GM21423 (cell line): ENCODE data around the gene SYNGAP1.
"Not testable (repeated sequence)": the region's sequence is repeated elsewhere in the genome, so short reads cannot be mapped to it uniquely, and the experiment has no call there.

Experiments
- ATAC-seq: cut with Tn5 transposase; IDR thresholded peaks from one replicate; pipeline ENCODE4 v1.9.1; 2021; ENCODE audit warnings: mild to moderate bottlenecking, moderate library complexity; ENCODE audit not compliant: unreplicated experiment

SYNGAP1 gene

DNA sequence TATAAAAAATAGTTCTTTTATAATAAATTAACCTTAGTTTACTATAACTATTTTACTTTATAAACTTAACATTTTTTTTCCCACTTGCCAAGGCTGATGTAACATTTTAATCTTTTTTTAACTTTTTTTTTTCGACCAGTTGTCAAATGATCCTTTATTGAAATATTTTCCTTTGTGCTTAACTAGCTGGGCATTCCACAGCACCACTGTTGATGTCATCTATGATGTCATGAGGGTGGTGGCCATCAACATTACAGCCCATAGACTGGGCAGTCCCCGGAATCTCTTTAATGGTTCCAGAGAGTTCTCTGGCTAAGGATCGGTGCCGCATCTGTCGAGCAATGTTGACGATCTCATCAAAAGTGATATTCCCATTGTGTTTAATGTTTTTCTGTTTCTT is 20.0 kb upstream of the SYNGAP1 start:
- ATAC-seq: not testable (repeated sequence)

- no peak for ATAC-seq
These were observed 15.0 kb upstream of the SYNGAP1 start for GRCh38 chr6:33404884-33405283.

GRCh38 chr6:33405386-33405940 is 14.4 kb upstream of the SYNGAP1 start:
- ATAC-seq: no peak

DNA sequence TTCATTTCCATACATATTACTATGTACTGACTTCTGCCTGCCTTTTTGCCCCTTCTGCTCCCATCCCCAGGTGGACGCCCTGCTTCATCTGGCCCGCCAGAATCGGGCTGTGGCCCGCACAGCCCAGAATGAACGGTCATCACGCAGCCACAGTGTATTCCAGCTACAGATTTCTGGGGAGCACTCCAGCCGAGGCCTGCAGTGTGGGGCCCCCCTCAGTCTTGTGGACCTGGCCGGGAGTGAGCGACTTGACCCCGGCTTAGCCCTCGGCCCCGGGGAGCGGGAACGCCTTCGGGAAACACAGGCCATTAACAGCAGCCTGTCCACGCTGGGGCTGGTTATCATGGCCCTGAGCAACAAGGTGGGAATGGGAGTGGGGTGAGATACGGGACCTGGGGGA is 13.7 kb upstream of the SYNGAP1 start:
- ATAC-seq: no peak

DNA sequence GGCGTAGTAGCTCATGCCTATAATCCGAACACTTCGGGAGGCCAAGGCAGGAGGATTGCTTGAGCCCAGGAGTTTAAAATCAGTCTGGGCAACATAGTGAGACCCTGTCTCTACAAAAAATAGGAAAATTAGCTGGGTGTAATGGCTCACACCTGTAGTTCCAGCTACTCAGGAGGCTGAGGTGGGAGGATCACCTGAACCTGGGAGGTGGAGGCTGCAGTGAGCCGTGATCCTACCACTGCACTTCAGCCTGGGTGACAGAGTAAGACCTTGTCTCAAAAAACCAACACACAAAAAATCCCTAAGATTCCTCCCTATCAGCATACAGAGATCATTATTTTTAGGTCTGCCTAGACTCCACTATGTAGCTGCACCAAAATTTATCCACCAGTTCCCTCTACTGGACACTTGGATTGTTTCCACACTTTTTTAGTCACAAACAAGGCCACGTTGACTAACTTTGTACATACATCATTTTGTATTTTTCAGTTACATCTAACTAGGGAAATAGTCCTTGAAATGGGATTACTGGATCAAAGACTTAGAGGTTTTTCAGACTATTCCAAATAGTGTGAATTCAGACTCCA is 12.6 kb upstream of the SYNGAP1 start:
- ATAC-seq: no peak

DNA sequence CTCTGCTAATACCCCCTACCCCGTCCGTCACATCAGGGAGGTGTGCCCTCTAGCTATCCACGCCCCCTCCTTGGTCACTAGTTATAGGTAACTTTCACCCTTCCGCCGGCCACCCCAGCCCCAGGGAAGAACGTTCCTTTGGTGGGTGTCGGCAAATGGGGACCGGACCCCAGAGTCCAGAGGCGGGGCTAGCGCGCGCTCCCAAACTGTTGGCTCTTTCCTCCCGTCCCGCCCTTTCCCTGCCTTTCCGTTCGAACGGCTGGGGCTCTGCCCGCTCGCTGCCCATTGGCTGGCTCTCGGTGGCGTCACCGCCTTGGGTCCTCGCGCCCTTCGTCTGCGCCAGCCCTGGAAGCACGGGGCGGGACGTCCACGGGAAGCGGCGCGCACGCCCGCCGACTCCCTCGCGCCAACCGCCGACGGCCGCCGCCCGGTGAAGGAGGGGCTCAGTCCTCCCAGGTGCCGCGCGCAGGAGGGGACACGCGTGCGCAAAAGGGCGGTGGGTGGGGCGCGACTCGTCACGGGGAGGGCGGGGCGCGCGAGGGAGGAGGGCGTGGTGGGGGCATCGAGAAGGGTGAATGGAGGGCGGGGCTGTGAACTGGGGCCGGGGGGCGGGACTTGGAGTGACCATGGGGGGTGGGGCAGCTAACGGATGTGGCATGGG is 9.7 kb upstream of the SYNGAP1 start:
- peak; percentile 80 for ATAC-seq

- ATAC-seq: peak; percentile 32
These were observed 8.9 kb upstream of the SYNGAP1 start, which contains the start of gene PHF1 for GRCh38 chr6:33410711-33411631. TSS of gene PHF1 (plus strand) at chr6:33411014. CDS start at chr6:33412264, 1,250 bp downstream.

DNA sequence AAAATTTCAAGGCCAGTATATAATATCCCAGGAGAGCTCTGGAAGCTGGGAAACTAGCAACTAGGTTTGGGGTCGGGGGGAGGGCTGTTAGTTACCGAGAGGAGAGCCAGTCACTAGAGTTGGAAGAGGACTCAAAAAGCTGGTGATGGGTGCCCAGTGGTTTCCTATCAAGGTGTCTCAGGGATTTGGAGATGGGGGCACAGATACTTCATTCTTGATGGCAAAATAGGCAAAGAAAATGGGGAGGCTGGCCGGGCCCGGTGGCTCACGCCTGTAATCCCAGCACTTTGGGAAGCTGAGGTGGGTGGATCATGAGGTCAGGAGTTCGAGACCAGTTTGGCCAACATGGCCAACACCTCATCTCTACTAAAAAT is 8.2 kb upstream of the SYNGAP1 start:
- no peak for ATAC-seq

GRCh38 chr6:33412140-33413009 is 7.5 kb upstream of the SYNGAP1 start:
- no peak for ATAC-seq

GRCh38 chr6:33413241-33414120 is 6.4 kb upstream of the SYNGAP1 start:
- ATAC-seq: no peak

DNA sequence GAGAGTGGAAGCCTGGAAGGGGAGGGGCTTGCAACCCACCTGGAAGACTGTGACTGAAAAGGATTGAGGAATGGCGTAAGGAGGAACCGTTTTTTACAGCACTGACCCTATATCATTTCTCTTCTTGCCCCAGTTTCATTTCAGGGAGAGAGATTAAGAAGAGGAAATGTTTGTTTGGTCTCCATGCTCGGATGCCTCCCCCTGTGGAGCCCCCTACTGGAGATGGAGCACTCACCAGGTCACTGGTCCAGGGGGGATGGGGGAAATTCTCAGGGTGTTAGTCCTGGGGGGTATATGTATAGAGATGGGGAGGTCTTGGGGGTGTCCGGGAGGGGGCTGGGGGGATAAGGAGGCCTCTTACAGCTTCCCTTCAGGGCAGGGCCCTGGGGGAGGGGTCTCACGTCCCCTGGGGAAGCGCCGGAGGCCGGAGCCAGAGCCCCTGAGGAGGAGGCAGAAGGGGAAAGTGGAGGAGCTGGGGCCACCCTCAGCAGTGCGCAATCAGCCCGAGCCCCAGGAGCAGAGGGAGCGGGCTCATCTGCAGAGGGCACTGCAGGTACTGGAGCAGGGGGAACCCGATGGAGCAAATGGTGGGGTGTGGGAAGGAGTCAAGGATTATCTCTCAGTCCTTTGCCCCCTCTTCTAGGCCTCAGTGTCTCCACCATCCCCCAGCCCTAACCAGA is 5.1 kb upstream of the SYNGAP1 start:
- ATAC-seq: no peak

DNA sequence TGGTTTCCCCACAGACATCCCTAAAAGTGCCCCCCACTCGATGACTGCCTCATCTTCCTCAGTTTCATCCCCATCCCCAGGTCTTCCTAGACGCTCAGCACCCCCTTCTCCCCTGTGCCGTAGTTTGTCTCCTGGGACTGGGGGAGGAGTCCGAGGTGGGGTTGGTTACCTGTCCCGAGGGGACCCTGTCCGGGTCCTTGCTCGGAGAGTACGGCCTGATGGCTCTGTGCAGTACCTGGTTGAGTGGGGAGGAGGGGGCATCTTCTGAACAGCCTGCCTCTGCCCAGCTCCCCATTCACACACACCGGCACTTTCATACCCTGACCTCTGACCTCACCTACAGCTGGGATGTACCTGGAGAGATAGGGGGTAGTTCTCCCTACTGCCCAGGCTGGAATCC is 4.0 kb upstream of the SYNGAP1 start:
- ATAC-seq: no peak

DNA sequence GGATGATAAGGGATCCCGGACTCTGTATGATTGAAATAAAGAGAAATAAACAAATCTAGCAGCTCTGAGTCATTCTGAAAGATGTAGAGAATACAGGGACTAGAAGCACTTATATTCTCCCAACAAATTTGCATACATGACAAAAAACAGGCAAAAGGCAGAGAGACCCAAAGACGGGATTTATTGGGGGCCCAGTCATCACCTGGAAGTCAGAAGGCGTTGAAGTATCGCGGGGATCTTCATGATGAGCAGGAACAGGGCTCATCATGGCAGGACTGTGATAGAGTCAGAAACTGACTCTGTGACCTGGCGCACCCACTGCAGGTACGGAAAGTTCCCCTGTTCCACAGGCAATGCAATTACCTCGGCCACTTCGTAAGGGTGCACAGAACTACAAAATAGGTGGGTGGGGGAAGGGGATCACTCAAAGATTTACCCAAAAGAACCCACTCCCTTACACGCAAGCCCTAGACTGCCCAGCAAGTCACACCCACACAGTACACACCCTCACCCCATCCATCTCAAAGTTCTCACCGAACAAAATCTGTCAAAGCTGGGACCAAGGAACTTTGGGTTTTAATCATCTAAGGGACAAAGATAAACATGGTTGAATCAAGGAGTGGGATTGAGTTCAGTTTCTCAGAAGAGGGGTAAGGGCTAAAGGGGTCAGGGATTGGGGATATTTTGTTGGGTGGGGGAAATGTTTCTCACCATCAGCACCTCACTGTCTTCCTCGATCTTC is 3.3 kb upstream of the SYNGAP1 start:
- ATAC-seq: no peak

GRCh38 chr6:33417128-33417902 is 2.5 kb upstream of the SYNGAP1 start:
- no peak for ATAC-seq

DNA sequence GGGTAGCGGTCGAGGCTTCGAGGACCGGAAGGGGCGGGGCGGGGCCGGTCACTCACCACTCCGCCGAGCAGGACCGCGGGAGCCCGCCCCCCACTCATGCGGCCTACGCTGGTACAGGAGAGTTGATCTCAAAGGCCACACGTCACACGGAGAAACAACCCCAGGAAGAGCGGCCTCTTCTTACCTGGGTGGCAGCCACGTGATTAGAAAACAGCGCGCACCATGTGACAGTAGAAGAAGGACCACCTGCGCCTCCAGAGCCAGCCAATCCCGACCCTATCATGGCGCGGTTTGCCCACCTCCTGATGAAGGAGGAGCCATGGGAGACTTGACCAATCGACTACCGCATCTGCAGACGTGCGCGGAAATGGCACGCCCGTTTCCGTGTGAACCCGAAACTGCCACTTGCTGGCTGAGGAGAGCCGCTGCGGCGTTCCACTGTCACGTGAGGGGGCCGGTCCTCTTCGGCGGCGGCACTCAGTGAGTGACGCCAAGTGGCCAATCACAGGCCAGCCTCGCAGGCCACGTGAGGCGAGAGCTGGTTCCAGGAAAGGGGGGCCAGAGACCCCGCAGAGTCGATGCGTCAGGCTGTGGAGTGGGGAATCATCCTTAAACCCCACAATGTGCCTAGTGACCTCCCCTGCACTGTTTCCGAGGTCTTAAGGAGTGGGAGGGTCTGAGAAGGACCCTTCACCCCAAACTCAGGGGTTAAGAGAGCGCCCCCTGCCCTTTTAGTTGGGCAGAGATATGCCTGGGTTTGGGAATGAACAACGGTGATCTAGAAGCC is 1.8 kb upstream of the SYNGAP1 start, which contains the start of gene CUTA:
Gene CUTA (minus strand): TSS at position 205 of the 787 bp plus-strand sequence. CDS start 107 bp downstream, at position 98.
- peak; percentile 81 for ATAC-seq

DNA sequence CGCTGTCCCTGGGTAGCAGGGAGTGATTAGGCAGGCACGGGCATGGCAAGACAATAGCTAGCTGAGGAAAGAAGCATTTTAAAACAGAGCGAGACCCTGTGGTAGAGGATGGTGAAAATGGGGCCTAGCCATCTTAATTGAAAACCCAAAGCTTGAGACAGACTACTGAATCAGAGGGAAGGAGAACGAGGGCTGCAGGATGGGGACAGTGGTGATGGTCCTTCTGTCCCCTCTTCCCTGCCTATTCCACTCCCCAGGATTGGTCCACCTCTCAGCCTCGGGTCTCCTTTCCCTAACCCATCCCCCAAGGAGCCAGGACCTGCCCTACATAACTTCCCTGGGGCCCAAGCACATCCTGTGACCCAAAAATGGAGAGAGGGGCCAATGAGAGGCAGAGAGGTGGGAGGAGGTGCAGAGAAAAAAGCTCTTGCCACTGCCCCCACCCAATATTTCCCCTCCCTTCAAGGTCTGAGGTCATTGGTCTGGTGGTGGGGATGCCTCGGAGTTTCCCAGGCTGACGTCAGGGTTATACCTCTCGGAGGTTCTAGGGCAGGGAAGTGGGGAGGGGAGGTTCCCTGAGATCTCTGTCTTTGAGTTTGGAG is 1.1 kb upstream of the SYNGAP1 start:
- ATAC-seq: no peak
